ENCODE results near the gene ARSB. TPM values are rescaled to one million over a fixed set of nuclear protein-coding genes. Genes with fewer than 3 reads are reported as not detected.

The ARSB gene
- total RNA-seq, 2 donors from 2014 or later, result 28.1 TPM

GRCh38 chr5:78995521-78996007 is 10.5 kb upstream of the ARSB start:
- H3K9ac ChIP-seq (ENCODE audit: extremely low read depth, low read length, poor library complexity, severe bottlenecking), result no peak overlapping the region
- Mint-ChIP-seq H3K36me3 (ENCODE audit: low read depth) (no peaks in the 10 kb centered on the region), H3K4me3 (no peak overlapping the region), H3K27me3 (ENCODE audit: insufficient read depth) (peaks cover 6% of the 10 kb centered on the region), H3K27ac (no peak overlapping the region), H3K4me1 (no peaks in the 10 kb centered on the region), H3K9me3 (peaks cover 6% of the 10 kb centered on the region)
- H3K4me1 ChIP-seq (ENCODE audit: control insufficient read depth, insufficient read depth, low read length), result no peaks in the 10 kb centered on the region
- 88% methylated on average over 2 of the region's 2 CpGs; no CpG with 5 or more reads in 1 of the 2 experiments for WGBS, 2 experiments (ENCODE audit: insufficient coverage in 1 of 2, insufficient read length in 1 of 2)
- DNase-seq, result no peak
- H3K4me3 ChIP-seq (ENCODE audit: low read length), result no peak overlapping the region
- H3K36me3 ChIP-seq (ENCODE audit: control insufficient read depth, insufficient read depth, low read length), result no peaks in the 10 kb centered on the region
- TF ChIP-seq, protein P1, sequence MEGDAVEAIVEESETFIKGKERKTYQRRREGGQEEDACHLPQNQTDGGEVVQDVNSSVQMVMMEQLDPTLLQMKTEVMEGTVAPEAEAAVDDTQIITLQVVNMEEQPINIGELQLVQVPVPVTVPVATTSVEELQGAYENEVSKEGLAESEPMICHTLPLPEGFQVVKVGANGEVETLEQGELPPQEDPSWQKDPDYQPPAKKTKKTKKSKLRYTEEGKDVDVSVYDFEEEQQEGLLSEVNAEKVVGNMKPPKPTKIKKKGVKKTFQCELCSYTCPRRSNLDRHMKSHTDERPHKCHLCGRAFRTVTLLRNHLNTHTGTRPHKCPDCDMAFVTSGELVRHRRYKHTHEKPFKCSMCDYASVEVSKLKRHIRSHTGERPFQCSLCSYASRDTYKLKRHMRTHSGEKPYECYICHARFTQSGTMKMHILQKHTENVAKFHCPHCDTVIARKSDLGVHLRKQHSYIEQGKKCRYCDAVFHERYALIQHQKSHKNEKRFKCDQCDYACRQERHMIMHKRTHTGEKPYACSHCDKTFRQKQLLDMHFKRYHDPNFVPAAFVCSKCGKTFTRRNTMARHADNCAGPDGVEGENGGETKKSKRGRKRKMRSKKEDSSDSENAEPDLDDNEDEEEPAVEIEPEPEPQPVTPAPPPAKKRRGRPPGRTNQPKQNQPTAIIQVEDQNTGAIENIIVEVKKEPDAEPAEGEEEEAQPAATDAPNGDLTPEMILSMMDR (conservative IDR thresholded peaks at IDR 0.05), result no peak
- H3K27ac ChIP-seq (ENCODE audit: low read depth, low read length), result no peak overlapping the region
- H3K27me3 ChIP-seq (ENCODE audit: control insufficient read depth, insufficient read depth, low read length, poor library complexity, severe bottlenecking), result no peaks in the 10 kb centered on the region
- peaks cover 7% of the 10 kb centered on the region for H3K9me3 ChIP-seq (ENCODE audit: control insufficient read depth, low read length)

DNA sequence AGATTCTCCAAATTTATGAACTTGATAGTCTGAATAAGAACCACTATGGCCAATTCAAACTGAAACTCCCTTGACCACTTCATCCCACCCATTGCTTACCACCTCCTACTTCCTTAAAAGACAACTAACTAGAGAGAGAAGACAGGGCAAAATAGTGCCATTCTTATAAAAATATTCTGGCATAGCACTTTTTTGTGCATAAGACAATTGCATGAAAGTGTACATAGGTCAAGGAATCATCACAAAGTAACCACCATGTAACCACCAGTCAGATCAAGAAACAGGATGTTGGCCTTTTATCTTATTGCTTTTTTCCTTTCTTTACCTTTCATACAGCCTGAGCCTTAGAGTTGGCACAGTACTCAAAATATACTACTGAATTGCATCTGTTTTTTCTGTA is 8.1 kb upstream of the ARSB start:
- no peak for DNase-seq
- no peaks in the 10 kb centered on the region for H3K27me3 ChIP-seq (ENCODE audit: control insufficient read depth, insufficient read depth, low read length, poor library complexity, severe bottlenecking)
- Mint-ChIP-seq H3K4me1 (no peaks in the 10 kb centered on the region), H3K9me3 (peaks cover 6% of the 10 kb centered on the region), H3K27me3 (ENCODE audit: insufficient read depth) (peaks cover 6% of the 10 kb centered on the region), H3K27ac (no peak overlapping the region), H3K4me3 (no peak overlapping the region), H3K36me3 (ENCODE audit: low read depth) (no peaks in the 10 kb centered on the region)
- H3K4me1 ChIP-seq (ENCODE audit: control insufficient read depth, insufficient read depth, low read length), result no peaks in the 10 kb centered on the region
- TF ChIP-seq, protein P1 (conservative IDR thresholded peaks at IDR 0.05), result no peak
- no peaks in the 10 kb centered on the region for H3K36me3 ChIP-seq (ENCODE audit: control insufficient read depth, insufficient read depth, low read length)
- H3K9ac ChIP-seq (ENCODE audit: extremely low read depth, low read length, poor library complexity, severe bottlenecking), result no peak overlapping the region
- H3K4me3 ChIP-seq (ENCODE audit: low read length), result no peak overlapping the region
- peaks cover 7% of the 10 kb centered on the region for H3K9me3 ChIP-seq (ENCODE audit: control insufficient read depth, low read length)
- H3K27ac ChIP-seq (ENCODE audit: low read depth, low read length), result no peak overlapping the region

- H3K4me1 ChIP-seq (ENCODE audit: control insufficient read depth, insufficient read depth, low read length), result no peaks in the 10 kb centered on the region
- H3K9me3 ChIP-seq (ENCODE audit: control insufficient read depth, low read length), result peaks cover 7% of the 10 kb centered on the region
- no peak for DNase-seq
- H3K4me3 Mint-ChIP-seq, result no peak overlapping the region
- no peak overlapping the region for H3K4me3 ChIP-seq (ENCODE audit: low read length)
- H3K27ac Mint-ChIP-seq, result no peak overlapping the region
- H3K9ac ChIP-seq (ENCODE audit: extremely low read depth, low read length, poor library complexity, severe bottlenecking), result no peak overlapping the region
- 88 to 100% methylated on average over 1 of the region's 2 CpGs for WGBS, 2 experiments (ENCODE audit: insufficient coverage in 1 of 2, insufficient read length in 1 of 2)
- H3K27me3 Mint-ChIP-seq (ENCODE audit: insufficient read depth), result peaks cover 13% of the 10 kb centered on the region
- no peaks in the 10 kb centered on the region for H3K27me3 ChIP-seq (ENCODE audit: control insufficient read depth, insufficient read depth, low read length, poor library complexity, severe bottlenecking)
- H3K27ac ChIP-seq (ENCODE audit: low read depth, low read length), result no peak overlapping the region
- H3K9me3 Mint-ChIP-seq, result peaks cover 6% of the 10 kb centered on the region
- H3K4me1 Mint-ChIP-seq, result no peaks in the 10 kb centered on the region
- TF ChIP-seq, protein P1 (conservative IDR thresholded peaks at IDR 0.05), result no peak
- H3K36me3 Mint-ChIP-seq (ENCODE audit: low read depth), result no peaks in the 10 kb centered on the region
- H3K36me3 ChIP-seq (ENCODE audit: control insufficient read depth, insufficient read depth, low read length), result no peaks in the 10 kb centered on the region
Measured at GRCh38 chr5:78992146-78992545, 7.0 kb upstream of the ARSB start.

Measured in endodermal cell (in vitro differentiated cells).